IMR-90 (cell line): ENCODE results near the gene TECTA. TPM values are rescaled to one million over a fixed set of nuclear protein-coding genes. Genes with fewer than 3 reads are reported as not detected.

Experiments
- ATAC-seq: fragments of 200-7000 bp; cut with Tn5 transposase; 2 replicates; pipeline ENCODE4 v1.9.1; 2020; ENCODE audit warnings: low read depth, mild to moderate bottlenecking, moderate library complexity
- BruUV-seq: library from RNA; stranded (reverse); fragments of 400-500 nt; replicated peaks from 2 replicates; lab custom pipeline; 2021; lab: Mats Ljungman, UMichigan
- CTCF ChIA-PET: fragments of 300-600 bp; formaldehyde crosslinking; extraction: SDS; loops from one replicate; lab custom pipeline; 2021; ENCODE audit warnings: antibody characterized with exemption; lab: Yijun Ruan, JAX
- POLR2A ChIA-PET: fragments of 300-600 bp; sonication (Branson Sonifier 250); formaldehyde crosslinking; loops from one replicate; lab custom pipeline; 2022; ENCODE audit warnings: antibody characterized with exemption; ENCODE audit not compliant: unreplicated experiment; lab: Charles Lee
- DNase-seq: peaks from one replicate; pipeline ENCODE4 v3.0.0; 2013
- H2AFZ ChIP-seq: replicated peaks from 2 replicates; pipeline ENCODE3; 2013; ENCODE audit warnings: low read length, mild to moderate bottlenecking; ENCODE audit not compliant: poor library complexity
- H2AK5ac ChIP-seq: 2 replicates; pipeline ENCODE4 v1.6.1; 2013; ENCODE audit warnings: low read depth, low read length, inconsistent platforms
- H2AK9ac ChIP-seq: replicated peaks from 2 replicates; pipeline ENCODE3; 2013; ENCODE audit warnings: mild to moderate bottlenecking, low read depth, low read length, moderate library complexity; ENCODE audit not compliant: poor library complexity
- H2BK120ac ChIP-seq: 2 replicates; pipeline ENCODE4 v1.6.1; 2013; ENCODE audit warnings: low read depth, low read length, inconsistent platforms
- H2BK15ac ChIP-seq: 3 replicates; pipeline ENCODE4 v1.6.1; 2013; ENCODE audit warnings: low read depth, low read length, inconsistent platforms
- H2BK20ac ChIP-seq: 2 replicates; pipeline ENCODE4 v1.6.1; 2013; ENCODE audit warnings: low read depth, mild to moderate bottlenecking, inconsistent platforms, low read length, moderate library complexity
- H2BK5ac ChIP-seq: 2 replicates; pipeline ENCODE4 v1.6.1; 2013; ENCODE audit warnings: mild to moderate bottlenecking, low read depth, low read length, inconsistent platforms; ENCODE audit not compliant: poor library complexity, severe bottlenecking
- H3K14ac ChIP-seq: replicated peaks from 2 replicates; pipeline ENCODE4 v1.6.1; 2013; ENCODE audit warnings: low read depth, low read length, inconsistent platforms
- H3K18ac ChIP-seq: 2 replicates; pipeline ENCODE4 v1.6.1; 2013; ENCODE audit warnings: low read depth, low read length, control low read depth
- H3K23ac ChIP-seq: 2 replicates; pipeline ENCODE4 v1.6.1; 2013; ENCODE audit warnings: low read depth, low read length, inconsistent platforms
- H3K27ac ChIP-seq: 2 replicates; pipeline ENCODE4 v1.5.1; 2013; ENCODE audit warnings: mild to moderate bottlenecking, control low read depth, low read length; ENCODE audit not compliant: insufficient read depth
- H3K27me3 ChIP-seq: 2 replicates; pipeline ENCODE4 v1.6.1; 2013; ENCODE audit warnings: low read length; ENCODE audit not compliant: control insufficient read depth, insufficient read depth
- H3K36me3 ChIP-seq: 2 replicates; pipeline ENCODE4 v1.6.1; 2013; ENCODE audit warnings: low read length, mixed read lengths; ENCODE audit not compliant: control insufficient read depth, insufficient read depth
- H3K4ac ChIP-seq: 2 replicates; pipeline ENCODE4 v1.6.1; 2013; ENCODE audit warnings: low read depth, low read length, inconsistent platforms
- H3K4me1 ChIP-seq: 2 replicates; pipeline ENCODE4 v1.6.1; 2013; ENCODE audit warnings: low read length, mixed read lengths; ENCODE audit not compliant: control insufficient read depth, insufficient read depth
- H3K4me2 ChIP-seq: 2 replicates; pipeline ENCODE4 v1.6.1; 2013; ENCODE audit warnings: low read depth, mild to moderate bottlenecking, control low read depth, low read length, moderate library complexity
- H3K4me3 ChIP-seq: 2 replicates; pipeline ENCODE4 v1.5.1; 2013; ENCODE audit warnings: low read depth, mild to moderate bottlenecking, control low read depth, low read length, moderate library complexity; ENCODE audit not compliant: insufficient read depth
- H3K56ac ChIP-seq: 2 replicates; pipeline ENCODE4 v1.6.1; 2013; ENCODE audit warnings: low read length, inconsistent platforms; ENCODE audit not compliant: insufficient read depth; ENCODE audit errors: extremely low read depth
- H3K79me1 ChIP-seq, 2 experiments: 2 replicates each; pipeline ENCODE4 v1.6.1; 2013; ENCODE audit warnings: low read length in 2 of 2, inconsistent platforms in 1 of 2, low read depth in 1 of 2
- H3K9ac ChIP-seq: 2 replicates; pipeline ENCODE4 v1.6.1; 2013; ENCODE audit warnings: low read depth, low read length, control low read depth
- H3K9me1 ChIP-seq: 2 replicates; pipeline ENCODE4 v1.6.1; 2013; ENCODE audit warnings: low read length, inconsistent platforms; ENCODE audit not compliant: insufficient read depth
- H3K9me3 ChIP-seq: 2 replicates; pipeline ENCODE4 v1.6.1; 2013; ENCODE audit warnings: low read length; ENCODE audit not compliant: control insufficient read depth, insufficient read depth
- H4K20me1 ChIP-seq: 2 replicates; pipeline ENCODE4 v1.6.1; 2013; ENCODE audit warnings: low read length, inconsistent platforms; ENCODE audit not compliant: insufficient read depth
- H4K5ac ChIP-seq: 2 replicates; pipeline ENCODE4 v1.6.1; 2013; ENCODE audit warnings: mild to moderate bottlenecking, low read depth, low read length, control low read depth
- H4K8ac ChIP-seq, 2 experiments: 2 replicates each; pipeline ENCODE4 v1.6.1; 2013; ENCODE audit warnings: low read depth in 2 of 2, low read length in 2 of 2, control low read depth in 1 of 2, inconsistent platforms in 1 of 2
- H4K91ac ChIP-seq: 2 replicates; pipeline ENCODE4 v1.6.1; 2013; ENCODE audit warnings: low read depth, low read length, inconsistent platforms; ENCODE audit not compliant: insufficient read depth
- ELK1 ChIP-seq: fragments of 150-350 bp; IDR thresholded peaks from 2 replicates; pipeline ENCODE4 v1.6.1; 2016; ENCODE audit warnings: low read depth, mild to moderate bottlenecking, low read length, moderate library complexity, borderline replicate concordance
- FOS ChIP-seq: fragments of 150-350 bp; IDR thresholded peaks from 2 replicates; pipeline ENCODE4 v1.6.1; 2016; ENCODE audit warnings: low read depth, low read length
- MAFK ChIP-seq: IDR thresholded peaks from 2 replicates; pipeline ENCODE4 v1.6.1; 2012; ENCODE audit warnings: low read depth, low read length, improper control_type of control experiment
- USF2 ChIP-seq: fragments of 150-350 bp; IDR thresholded peaks from 2 replicates; pipeline ENCODE4 v1.6.1; 2017; ENCODE audit warnings: mild to moderate bottlenecking, antibody characterized with exemption, low read length, low read depth
- WGBS, 2 experiments: methylation state at CpG; one replicate each; pipeline versions ENCODE4 v1.1.5 to v1.1.7; 2013; ENCODE audit warnings: missing lambda C conversion rate in 2 of 2; ENCODE audit not compliant: insufficient read length in 1 of 2; ENCODE audit errors: extremely low coverage in 2 of 2; 5-methylcytosine and 5-hydroxymethylcytosine counted together
- dilution Hi-C: fragments of 300-500 bp; cut with HindIII; formaldehyde crosslinking; loops from one replicate; pipeline ENCODE4 v1.14.3; 2018; ENCODE audit warnings: low sequenced_read_pairs; ENCODE audit not compliant: unreplicated experiment
- in situ Hi-C: fragments of 300-500 bp; cut with MboI; formaldehyde crosslinking; loops from 3 replicates; pipeline ENCODE4 v1.14.3; 2019; ENCODE audit warnings: low sequenced_read_pairs, inconsistent platforms, mixed read lengths
- intact Hi-C: fragments of 100-400 bp; cut with micrococcal nuclease; formaldehyde crosslinking; loops from 2 replicates; pipeline ENCODE4 v1.10.0; 2022
- polyA plus RNA-seq, 3 experiments: library from polyadenylated mRNA; depleted of rRNA; stranded (reverse); fragments of >200 nt; gene quantifications; 2 replicates each; pipeline ENCODE4 v1.2.3, GENCODE V29; 2012; ENCODE audit warnings: low replicate concordance in 1 of 3
- total RNA-seq: library from RNA; depleted of rRNA; stranded (reverse); fragments of >200 nt; gene quantifications from 2 replicates; pipeline ENCODE4 v1.2.3, GENCODE V29; 2012

The TECTA gene
- total and polyA plus RNA-seq, 2 of the 4 experiments (the other 2 are of a cell fraction): 0.17 to 0.18 TPM

GRCh38 chr11:121099885-121100284, 1.2 kb upstream of the TECTA start:
- Histone ChIP-seq H3K9me3 (no peaks in the 10 kb centered on the region), H2AK5ac (no peak overlapping the region), H2BK15ac (no peak overlapping the region), H3K4me2 (0 out of 2 replicates have a peak overlapping the region, but pooled peaks have one; percentile 3), H2AK9ac (no peak overlapping the region), H3K9ac (no peak overlapping the region), H2AFZ (no peak overlapping the region), H3K79me1 (no peaks in the 10 kb centered on the region), H4K8ac (no peak overlapping the region), H2BK20ac (no peak overlapping the region), H3K23ac (no peak overlapping the region), H3K14ac (no peak overlapping the region), H3K56ac (no peak overlapping the region), H4K5ac (no peak overlapping the region), H3K27ac (no peak overlapping the region), H4K91ac (no peak overlapping the region), H3K18ac (no peak overlapping the region), H4K20me1 (peaks cover 4% of the 10 kb centered on the region; the same call in 1 of the 2 replicates), H3K4me1 (peaks cover 7% of the 10 kb centered on the region), H3K4ac (no peak overlapping the region), H2BK120ac (no peak overlapping the region), H3K9me1 (peaks cover 4% of the 10 kb centered on the region; the same call in 1 of the 2 replicates), H3K4me3 (no peak overlapping the region), H2BK5ac (no peak overlapping the region), H3K36me3 (no peaks in the 10 kb centered on the region), H3K27me3 (peaks cover 41% of the 10 kb centered on the region)
- intact Hi-C loops: no loop called here
- POLR2A ChIA-PET: no interaction called here
- WGBS, 2 experiments: no CpG with 5 or more reads among the region's 4 CpGs
- BruUV-seq: no TSS peak
- in situ Hi-C loops: loop anchor here (10.0 kb wide), 1 partner anchor 595 kb away; no protein-coding TSS in a partner anchor
- CTCF ChIA-PET: no interaction called here
- dilution Hi-C loops: no loop called here
- DNase-seq (peak; percentile 64), ATAC-seq (peak; percentile 93)
- TF ChIP-seq MAFK (no peak), USF2 (no peak), ELK1 (no peak), FOS (peak; percentile 67)
